ENCODE results near the gene LTB.
"Not testable (repeated sequence)": the region's sequence is repeated elsewhere in the genome, so short reads cannot be mapped to it uniquely, and the experiment has no call there.

LTB gene

GRCh38 chr6:31557443-31558317 is 24.5 kb downstream of the LTB start:
- no peak for TF ChIP-seq POLR2AphosphoS5 (IDR thresholded peaks at IDR 0.05; ENCODE audit: low read depth)
- TF ChIP-seq, protein P1, sequence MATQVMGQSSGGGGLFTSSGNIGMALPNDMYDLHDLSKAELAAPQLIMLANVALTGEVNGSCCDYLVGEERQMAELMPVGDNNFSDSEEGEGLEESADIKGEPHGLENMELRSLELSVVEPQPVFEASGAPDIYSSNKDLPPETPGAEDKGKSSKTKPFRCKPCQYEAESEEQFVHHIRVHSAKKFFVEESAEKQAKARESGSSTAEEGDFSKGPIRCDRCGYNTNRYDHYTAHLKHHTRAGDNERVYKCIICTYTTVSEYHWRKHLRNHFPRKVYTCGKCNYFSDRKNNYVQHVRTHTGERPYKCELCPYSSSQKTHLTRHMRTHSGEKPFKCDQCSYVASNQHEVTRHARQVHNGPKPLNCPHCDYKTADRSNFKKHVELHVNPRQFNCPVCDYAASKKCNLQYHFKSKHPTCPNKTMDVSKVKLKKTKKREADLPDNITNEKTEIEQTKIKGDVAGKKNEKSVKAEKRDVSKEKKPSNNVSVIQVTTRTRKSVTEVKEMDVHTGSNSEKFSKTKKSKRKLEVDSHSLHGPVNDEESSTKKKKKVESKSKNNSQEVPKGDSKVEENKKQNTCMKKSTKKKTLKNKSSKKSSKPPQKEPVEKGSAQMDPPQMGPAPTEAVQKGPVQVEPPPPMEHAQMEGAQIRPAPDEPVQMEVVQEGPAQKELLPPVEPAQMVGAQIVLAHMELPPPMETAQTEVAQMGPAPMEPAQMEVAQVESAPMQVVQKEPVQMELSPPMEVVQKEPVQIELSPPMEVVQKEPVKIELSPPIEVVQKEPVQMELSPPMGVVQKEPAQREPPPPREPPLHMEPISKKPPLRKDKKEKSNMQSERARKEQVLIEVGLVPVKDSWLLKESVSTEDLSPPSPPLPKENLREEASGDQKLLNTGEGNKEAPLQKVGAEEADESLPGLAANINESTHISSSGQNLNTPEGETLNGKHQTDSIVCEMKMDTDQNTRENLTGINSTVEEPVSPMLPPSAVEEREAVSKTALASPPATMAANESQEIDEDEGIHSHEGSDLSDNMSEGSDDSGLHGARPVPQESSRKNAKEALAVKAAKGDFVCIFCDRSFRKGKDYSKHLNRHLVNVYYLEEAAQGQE (IDR thresholded peaks at IDR 0.05; ENCODE audit: insufficient replicate concordance, low read depth): no peak
- Histone ChIP-seq H3K27me3 (ENCODE audit: insufficient read depth, poor library complexity, severe bottlenecking) (no peaks in the 10 kb centered on the region), H3K4me3 (replicated peaks; ENCODE audit: insufficient read depth, low read length) (peak overlapping the region; percentile 8), H3K27ac (replicated peaks) (peak overlapping the region; percentile 92)
- peak; percentile 51 to 59 for DNase-seq (ENCODE audit: low read depth in 1 of 2, low spot score in 1 of 2)

DNA sequence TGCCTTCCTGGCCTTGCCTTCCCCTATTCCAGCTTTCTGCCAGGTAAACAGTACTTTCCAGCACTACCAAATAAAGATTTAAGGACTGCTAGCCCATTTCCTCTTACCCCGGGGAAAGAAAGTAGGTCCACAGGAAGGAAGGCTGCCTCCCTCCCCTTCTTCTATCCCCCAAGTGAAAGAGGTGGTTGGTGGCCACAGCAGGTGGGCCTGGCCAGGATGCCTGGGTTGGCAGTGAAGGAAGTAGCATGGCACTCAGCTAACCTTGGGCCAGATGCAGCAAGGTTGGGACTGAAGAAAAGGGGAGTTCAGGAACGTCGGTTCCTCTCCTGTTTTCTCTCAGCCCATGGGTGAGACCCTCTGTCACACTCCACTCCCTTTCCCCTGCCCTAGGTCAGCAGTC is 25.9 kb downstream of the LTB start:
- TF ChIP-seq POLR2AphosphoS5 (IDR thresholded peaks at IDR 0.05; ENCODE audit: low read depth) (no peak), GABPA (IDR thresholded peaks at IDR 0.05; ENCODE audit: low read depth) (no peak)
- H3K4me3 ChIP-seq (replicated peaks; ENCODE audit: insufficient read depth, low read length): no peak overlapping the region

DNA sequence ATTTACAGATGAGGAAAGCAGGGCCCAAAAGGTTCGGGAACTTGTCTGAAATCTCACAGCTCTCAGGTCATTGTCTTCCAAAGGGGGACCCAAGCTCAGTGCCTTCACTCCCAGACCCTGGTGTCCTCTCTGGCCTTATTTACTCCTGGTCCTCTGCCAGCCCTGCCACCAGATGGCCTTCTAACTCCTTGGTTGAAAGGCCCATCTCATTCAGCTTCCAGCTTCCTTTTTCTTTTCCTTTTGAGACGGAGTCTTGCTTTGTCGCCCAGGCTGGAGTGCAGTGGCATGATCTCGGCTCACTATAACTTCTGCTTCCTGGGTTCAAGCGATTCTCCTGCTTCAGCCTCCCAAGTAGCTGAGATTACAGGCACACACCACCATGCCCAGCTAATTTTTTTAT is 30.9 kb downstream of the LTB start:
- DNase-seq (ENCODE audit: low read depth in 1 of 2, low spot score in 1 of 2): peak; percentile 72 to 92
- TF ChIP-seq SPI1 (IDR thresholded peaks at IDR 0.05; ENCODE audit: borderline replicate concordance, low read depth): peak; percentile 20; the same call in 1 of the 2 replicates
- TF ChIP-seq, protein P2, sequence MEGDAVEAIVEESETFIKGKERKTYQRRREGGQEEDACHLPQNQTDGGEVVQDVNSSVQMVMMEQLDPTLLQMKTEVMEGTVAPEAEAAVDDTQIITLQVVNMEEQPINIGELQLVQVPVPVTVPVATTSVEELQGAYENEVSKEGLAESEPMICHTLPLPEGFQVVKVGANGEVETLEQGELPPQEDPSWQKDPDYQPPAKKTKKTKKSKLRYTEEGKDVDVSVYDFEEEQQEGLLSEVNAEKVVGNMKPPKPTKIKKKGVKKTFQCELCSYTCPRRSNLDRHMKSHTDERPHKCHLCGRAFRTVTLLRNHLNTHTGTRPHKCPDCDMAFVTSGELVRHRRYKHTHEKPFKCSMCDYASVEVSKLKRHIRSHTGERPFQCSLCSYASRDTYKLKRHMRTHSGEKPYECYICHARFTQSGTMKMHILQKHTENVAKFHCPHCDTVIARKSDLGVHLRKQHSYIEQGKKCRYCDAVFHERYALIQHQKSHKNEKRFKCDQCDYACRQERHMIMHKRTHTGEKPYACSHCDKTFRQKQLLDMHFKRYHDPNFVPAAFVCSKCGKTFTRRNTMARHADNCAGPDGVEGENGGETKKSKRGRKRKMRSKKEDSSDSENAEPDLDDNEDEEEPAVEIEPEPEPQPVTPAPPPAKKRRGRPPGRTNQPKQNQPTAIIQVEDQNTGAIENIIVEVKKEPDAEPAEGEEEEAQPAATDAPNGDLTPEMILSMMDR (IDR thresholded peaks at IDR 0.05; ENCODE audit: insufficient read depth, low read length): peak; percentile 55
- not testable (repeated sequence) for H3K27me3 ChIP-seq (ENCODE audit: insufficient read depth, poor library complexity, severe bottlenecking); H3K4me3 ChIP-seq (replicated peaks; ENCODE audit: insufficient read depth, low read length)
- H3K27ac ChIP-seq (replicated peaks): peak overlapping the region; percentile 12

More for the DNA sequence above, 25.9 kb downstream of the LTB start:
- DNase-seq (ENCODE audit: low read depth in 1 of 2, low spot score in 1 of 2): no peak
- Histone ChIP-seq H3K27me3 (ENCODE audit: insufficient read depth, poor library complexity, severe bottlenecking) (no peaks in the 10 kb centered on the region), H3K27ac (replicated peaks) (no peak overlapping the region)

- TF ChIP-seq SPI1 (IDR thresholded peaks at IDR 0.05; ENCODE audit: borderline replicate concordance, low read depth) (no peak), GABPA (IDR thresholded peaks at IDR 0.05; ENCODE audit: low read depth) (no peak)
- Histone ChIP-seq H3K27me3 (ENCODE audit: insufficient read depth, poor library complexity, severe bottlenecking) (no peaks in the 10 kb centered on the region), H3K27ac (replicated peaks) (peak overlapping the region; percentile 51), H3K4me3 (replicated peaks; ENCODE audit: insufficient read depth, low read length) (no peak overlapping the region; the same call in 1 of the 2 replicates)
- DNase-seq (ENCODE audit: low read depth in 1 of 2, low spot score in 1 of 2): no peak
Measured at GRCh38 chr6:31548544-31548873, 33.7 kb downstream of the LTB start.

DNA sequence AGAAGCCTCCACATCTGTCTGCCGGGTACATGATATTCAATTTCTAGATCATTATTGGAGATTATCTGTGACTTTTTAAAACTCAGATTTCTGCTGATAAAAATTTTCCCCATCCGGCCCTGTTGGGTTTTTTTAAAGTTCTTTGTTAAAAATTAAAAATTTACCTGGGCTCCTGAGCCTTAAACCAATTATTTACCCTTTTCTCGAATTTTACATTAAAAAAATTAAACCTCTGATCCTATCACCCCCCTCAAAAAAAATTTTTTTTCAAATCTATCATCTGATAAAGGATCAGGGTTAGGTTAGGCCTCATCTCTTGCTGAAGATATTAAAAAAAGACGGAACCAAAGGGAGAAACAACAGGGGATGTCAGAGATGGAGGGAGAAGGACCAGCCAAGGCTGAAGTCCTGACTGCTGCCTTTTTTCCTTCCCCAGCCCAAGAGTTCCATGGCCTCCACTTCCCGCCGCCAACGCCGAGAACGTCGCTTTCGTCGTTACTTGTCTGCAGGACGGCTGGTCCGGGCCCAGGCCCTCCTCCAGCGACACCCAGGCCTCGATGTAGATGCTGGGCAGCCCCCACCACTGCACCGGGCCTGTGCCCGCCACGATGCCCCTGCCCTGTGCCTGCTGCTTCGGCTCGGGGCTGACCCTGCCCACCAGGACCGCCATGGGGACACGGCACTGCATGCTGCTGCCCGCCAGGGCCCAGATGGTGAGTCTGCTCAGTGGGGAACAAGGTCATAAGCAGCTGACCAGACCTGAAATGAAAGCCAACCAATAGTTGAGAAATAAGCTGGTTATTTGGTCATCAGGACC is 34.3 kb downstream of the LTB start:
- Histone ChIP-seq H3K27ac (replicated peaks) (peak overlapping the region; percentile 51), H3K4me3 (replicated peaks; ENCODE audit: insufficient read depth, low read length) (peak overlapping the region; percentile 27), H3K27me3 (ENCODE audit: insufficient read depth, poor library complexity, severe bottlenecking) (no peaks in the 10 kb centered on the region)
- DNase-seq (ENCODE audit: low read depth in 1 of 2, low spot score in 1 of 2): no peak
- TF ChIP-seq POLR2AphosphoS5 (IDR thresholded peaks at IDR 0.05; ENCODE audit: low read depth): no peak
- no peak for TF ChIP-seq GABPA (IDR thresholded peaks at IDR 0.05; ENCODE audit: low read depth)
- TF ChIP-seq, protein P2 (IDR thresholded peaks at IDR 0.05; ENCODE audit: insufficient read depth, low read length): no peak
- no peak for TF ChIP-seq SPI1 (IDR thresholded peaks at IDR 0.05; ENCODE audit: borderline replicate concordance, low read depth)
- TF ChIP-seq, protein P1 (IDR thresholded peaks at IDR 0.05; ENCODE audit: insufficient replicate concordance, low read depth): no peak
